Measurements from ENCODE around the gene C1orf94.

DNA sequence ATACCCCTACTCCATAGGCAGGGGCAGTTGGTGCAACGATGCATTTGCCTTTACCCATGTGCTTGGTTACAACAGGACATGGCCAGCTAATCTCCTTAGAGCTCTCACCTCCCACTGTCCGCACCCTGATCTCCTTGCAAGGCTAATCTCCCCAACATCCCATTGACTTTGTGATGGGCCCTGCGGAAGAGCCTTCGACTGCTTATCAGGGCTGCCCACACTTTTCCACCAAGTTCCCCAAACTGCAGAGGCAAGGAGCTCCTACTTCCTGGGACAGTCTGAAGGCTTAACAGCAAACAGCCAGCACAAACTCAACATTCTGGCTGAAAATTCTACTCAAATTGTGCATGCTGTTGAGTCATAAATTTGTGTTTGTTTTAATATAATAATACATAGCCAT, 36.0 kb downstream of the C1orf94 start:
- no peak for TF ChIP-seq POLR2A (IDR thresholded peaks at IDR 0.05; ENCODE audit: control extremely low read depth in 1 of 2, low read depth in 2 of 2, low read length in 2 of 2)
- no peak for TF ChIP-seq SP1 (IDR thresholded peaks at IDR 0.05; ENCODE audit: low read depth, low read length)
- TF ChIP-seq, protein P1, sequence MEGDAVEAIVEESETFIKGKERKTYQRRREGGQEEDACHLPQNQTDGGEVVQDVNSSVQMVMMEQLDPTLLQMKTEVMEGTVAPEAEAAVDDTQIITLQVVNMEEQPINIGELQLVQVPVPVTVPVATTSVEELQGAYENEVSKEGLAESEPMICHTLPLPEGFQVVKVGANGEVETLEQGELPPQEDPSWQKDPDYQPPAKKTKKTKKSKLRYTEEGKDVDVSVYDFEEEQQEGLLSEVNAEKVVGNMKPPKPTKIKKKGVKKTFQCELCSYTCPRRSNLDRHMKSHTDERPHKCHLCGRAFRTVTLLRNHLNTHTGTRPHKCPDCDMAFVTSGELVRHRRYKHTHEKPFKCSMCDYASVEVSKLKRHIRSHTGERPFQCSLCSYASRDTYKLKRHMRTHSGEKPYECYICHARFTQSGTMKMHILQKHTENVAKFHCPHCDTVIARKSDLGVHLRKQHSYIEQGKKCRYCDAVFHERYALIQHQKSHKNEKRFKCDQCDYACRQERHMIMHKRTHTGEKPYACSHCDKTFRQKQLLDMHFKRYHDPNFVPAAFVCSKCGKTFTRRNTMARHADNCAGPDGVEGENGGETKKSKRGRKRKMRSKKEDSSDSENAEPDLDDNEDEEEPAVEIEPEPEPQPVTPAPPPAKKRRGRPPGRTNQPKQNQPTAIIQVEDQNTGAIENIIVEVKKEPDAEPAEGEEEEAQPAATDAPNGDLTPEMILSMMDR (IDR thresholded peaks at IDR 0.05; ENCODE audit: control extremely low read depth in 1 of 3, insufficient read depth in 1 of 3, low read depth in 1 of 3, low read length in 3 of 3), result no peak

Data from H1 (cell line).